HG03060 (cell line): ENCODE measurements around the gene HSD3B7.
"Not testable (repeated sequence)": the region's sequence is repeated elsewhere in the genome, so short reads cannot be mapped to it uniquely, and the experiment has no call there.

Source experiments
- ATAC-seq: cut with Tn5 transposase; IDR thresholded peaks from one replicate; pipeline ENCODE4 v1.9.1; 2021; ENCODE audit warnings: low read depth, moderate number of reproducible peaks; ENCODE audit not compliant: unreplicated experiment

HSD3B7 gene

GRCh38 chr16:30984669-30985400, at the start of gene HSD3B7:
Gene HSD3B7 (plus strand): TSS chr16:30985207. CDS start chr16:30985659, 452 bp downstream.
- no peak for ATAC-seq

GRCh38 chr16:30937692-30938091, 47.3 kb upstream of the HSD3B7 start:
- ATAC-seq = no peak

GRCh38 chr16:30939571-30939970, 45.4 kb upstream of the HSD3B7 start:
- ATAC-seq = not testable (repeated sequence)

DNA sequence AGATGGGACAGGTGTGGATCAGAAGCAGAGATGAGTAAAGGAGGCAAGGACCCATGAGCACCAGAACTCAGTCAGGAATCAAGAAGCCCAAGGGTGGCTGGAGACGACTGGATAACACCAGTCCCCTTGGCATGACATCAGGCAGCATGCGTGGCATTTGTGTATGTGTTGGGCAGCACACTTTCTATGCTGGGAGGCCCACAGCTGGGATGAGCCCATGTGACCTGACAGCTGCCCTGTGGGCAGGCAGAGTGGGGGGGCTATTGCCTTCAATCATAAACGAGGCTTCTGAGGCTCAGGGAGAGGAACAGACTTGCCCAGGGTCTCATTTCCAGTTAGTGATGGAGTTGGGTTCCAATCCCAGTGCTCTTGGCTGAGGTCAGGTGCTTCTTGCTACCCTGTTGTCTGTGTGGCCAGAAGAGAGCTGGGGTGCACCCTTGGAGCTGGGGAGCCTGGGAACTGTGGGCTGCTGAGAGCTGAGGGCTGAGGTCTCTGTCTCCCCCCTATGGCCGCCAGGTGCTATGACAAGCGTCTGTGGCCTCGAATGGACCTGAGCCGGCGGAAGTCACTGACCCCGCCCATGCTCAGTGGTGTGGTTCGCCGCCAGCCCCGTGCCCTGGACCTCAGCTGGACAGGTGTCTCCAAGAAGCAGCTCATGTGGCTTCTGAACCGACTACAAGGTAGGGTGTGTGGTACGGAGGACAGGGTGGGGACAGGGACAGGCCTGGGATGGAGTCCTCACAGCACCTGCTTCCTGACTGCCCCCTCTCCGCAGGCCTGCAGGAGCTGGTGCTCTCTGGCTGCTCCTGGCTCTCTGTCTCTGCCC, 43.2 kb upstream of the HSD3B7 start:
- ATAC-seq = no peak

- ATAC-seq = no peak
These were observed 42.6 kb upstream of the HSD3B7 start for GRCh38 chr16:30942426-30942806.

- no peak for ATAC-seq
These were observed 40.7 kb upstream of the HSD3B7 start for GRCh38 chr16:30944352-30944751.

GRCh38 chr16:30946671-30947540, 38.1 kb upstream of the HSD3B7 start:
- ATAC-seq = no peak

- no peak for ATAC-seq
These were observed 37.5 kb upstream of the HSD3B7 start for GRCh38 chr16:30947541-30947858.

GRCh38 chr16:30947859-30948666, 36.9 kb upstream of the HSD3B7 start:
- no peak for ATAC-seq

DNA sequence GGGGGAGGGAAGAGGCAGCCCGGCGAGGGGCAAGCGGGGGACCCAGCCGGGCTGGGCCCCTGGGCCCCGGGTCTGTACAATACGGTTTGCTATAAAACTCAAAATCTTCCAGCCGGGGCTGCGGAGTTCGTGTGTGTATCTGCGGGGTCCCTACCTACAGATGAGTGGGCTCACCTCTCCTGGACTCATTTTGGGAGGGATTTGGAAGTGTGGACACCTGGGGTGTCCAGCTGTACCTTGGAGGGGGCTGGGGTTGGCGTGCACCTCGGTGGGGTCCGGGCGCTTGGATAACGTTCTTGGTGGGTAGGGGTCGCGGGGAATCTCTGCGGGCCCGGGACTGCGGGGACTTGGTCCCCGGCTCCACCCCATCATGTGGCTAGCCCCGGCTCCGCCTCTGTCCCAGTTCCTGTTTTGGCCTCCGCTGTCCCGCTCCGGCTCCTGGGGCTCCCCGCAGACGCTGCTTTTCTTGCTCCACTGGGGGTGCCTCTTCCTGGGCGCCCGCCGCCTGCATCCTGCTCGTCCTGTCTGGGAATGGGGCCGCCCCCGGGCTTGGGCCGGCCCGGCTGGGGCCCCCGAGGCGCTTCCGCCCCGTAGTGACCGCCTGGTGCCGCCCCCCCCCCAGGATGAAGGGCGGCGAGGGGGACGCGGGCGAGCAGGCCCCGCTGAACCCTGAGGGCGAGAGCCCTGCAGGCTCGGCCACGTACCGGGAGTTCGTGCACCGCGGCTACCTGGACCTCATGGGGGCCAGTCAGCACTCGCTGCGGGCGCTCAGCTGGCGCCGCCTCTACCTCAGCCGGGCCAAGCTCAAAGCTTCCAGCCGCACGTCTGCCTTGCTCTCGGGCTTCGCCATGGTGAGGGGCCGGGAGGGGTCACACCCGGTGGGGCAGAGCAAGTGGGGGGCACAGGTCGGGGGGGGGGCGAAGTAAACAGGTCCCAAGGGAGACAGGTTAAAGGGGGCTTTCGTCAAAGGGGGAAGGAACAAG, 36.0 kb upstream of the HSD3B7 start, which contains the start of gene ORAI3:
Gene ORAI3, plus strand, starts transcription at position 402 of the 983 bp plus-strand sequence. Its CDS starts 222 bp downstream, at position 624.
- no peak for ATAC-seq

DNA sequence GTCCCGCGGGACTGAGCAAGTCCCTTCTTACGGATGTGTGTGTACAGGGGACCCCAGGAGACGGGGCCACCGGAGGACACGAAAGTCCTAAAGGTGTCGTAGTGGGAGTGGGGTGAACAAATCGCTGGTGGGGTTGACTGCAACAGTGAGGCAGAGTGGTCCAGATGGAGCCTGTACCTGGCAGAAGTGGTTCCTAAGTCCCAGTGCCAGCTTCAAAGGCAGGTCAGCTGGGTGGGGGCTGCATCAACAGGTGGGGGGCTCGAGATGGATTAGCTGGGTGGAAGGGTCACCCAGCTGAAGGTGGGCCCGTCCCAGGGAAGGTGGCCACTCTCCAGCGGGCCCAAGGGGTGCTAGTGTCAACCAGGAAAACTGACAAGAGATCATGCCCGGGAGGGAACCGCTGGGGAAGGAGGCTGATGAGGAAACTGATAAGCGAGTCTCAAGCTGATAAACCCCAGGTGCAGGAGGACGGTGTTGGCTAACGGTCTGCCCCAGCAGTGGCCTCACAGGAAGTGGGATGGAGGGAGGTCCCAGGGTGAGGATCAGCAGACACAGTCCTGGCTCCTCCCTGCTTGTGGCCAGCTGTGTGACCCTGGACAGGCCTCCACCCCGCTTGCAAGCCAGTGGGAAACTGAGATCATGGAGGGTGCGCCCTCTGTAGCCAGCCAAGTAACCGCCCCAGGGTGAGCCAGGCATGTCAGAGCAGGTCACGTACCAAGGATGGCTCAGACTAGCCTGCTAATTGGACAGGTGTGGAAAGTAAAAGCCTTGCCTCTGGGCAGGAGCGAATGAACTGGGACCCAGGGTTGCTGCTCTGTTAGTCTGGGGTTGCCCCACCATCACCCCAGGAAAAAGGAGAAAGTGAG, 35.1 kb upstream of the HSD3B7 start:
- ATAC-seq = no peak

DNA sequence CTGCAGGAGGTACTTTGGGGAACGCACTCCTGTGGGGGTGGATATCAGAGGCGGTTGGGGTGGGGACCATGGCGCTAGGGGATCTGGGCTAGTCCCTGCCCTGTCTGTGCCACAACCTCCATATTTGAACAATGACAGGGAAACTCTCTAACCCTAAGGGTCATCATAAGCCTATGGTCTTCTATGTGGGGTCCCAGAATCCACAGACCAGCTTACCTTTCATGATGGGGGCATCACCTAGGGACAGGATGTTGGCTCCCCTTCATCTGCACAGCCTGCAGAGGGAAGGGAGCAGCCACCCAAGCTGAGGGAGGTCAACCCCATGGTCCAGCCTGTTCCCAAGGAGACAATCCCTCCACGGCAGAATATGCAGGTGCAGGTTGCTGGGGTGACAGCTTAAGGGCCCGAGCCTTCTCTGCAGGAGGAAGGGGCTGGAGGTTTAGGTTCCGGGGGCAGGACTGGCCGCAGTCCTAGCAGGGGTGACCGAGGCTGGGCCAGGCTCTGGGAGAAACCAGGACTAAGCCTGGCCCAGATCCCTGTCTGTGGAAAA, 34.4 kb upstream of the HSD3B7 start:
- ATAC-seq = no peak

- ATAC-seq = no peak
These were observed 33.8 kb upstream of the HSD3B7 start for GRCh38 chr16:30951193-30951592.

DNA sequence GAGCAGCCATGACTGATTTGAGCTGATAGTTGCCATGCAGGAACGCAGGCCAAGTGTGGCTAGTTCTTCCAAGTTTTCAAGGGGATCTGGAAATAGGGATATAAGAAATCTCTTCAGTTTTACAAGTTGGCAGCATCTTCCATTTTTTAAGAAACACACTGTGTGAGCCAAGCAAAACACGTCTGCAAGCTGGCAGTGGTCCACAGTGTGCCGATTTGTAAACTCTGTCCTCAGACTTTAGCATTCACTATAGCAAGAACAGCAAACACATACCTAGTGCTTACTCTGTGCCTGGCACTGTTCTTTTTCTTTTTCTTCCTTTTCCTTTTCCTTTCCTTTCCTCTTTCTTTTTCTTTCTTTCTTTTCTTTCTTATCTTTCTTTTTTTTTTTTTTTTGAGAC, 33.3 kb upstream of the HSD3B7 start:
- no peak for ATAC-seq

GRCh38 chr16:30953111-30953510, 31.9 kb upstream of the HSD3B7 start:
- ATAC-seq = no peak

GRCh38 chr16:30953511-30954124, 31.4 kb upstream of the HSD3B7 start:
- ATAC-seq = no peak

GRCh38 chr16:30954993-30955392, 30.0 kb upstream of the HSD3B7 start:
- no peak for ATAC-seq
